PFSK-1 (cell line): Measurements from ENCODE around the gene EPHA6.

Experiments
- FOXP2 ChIP-seq: optimal IDR thresholded peaks from 2 replicates; pipeline ENCODE3; 2011; ENCODE audit warnings: borderline replicate concordance, control low read depth, inconsistent platforms; ENCODE audit not compliant: insufficient read depth; ENCODE audit errors: extremely low read length, extremely low read depth
- POLR2AphosphoS5 ChIP-seq: IDR thresholded peaks from 2 replicates; pipeline ENCODE4 v1.6.1; 2012; ENCODE audit warnings: low read depth, mild to moderate bottlenecking, control low read depth, low read length, moderate library complexity
- REST ChIP-seq, 2 experiments: IDR thresholded peaks; 2 replicates each; pipeline versions ENCODE4 v1.6.1 to v1.8.0; 2011 to 2012; ENCODE audit warnings: low read depth in 2 of 2, low read length in 2 of 2, control low read depth in 1 of 2, inconsistent platforms in 1 of 2, mild to moderate bottlenecking in 1 of 2, moderate library complexity in 1 of 2; ENCODE audit not compliant: insufficient read depth in 1 of 2
- SIN3A ChIP-seq: IDR thresholded peaks from 2 replicates; pipeline ENCODE4 v1.6.1; 2012; ENCODE audit warnings: mild to moderate bottlenecking, low read length, moderate library complexity, borderline replicate concordance; ENCODE audit not compliant: insufficient read depth
- TAF1 ChIP-seq: IDR thresholded peaks from 2 replicates; pipeline ENCODE4 v1.6.1; 2012; ENCODE audit warnings: low read length, control low read depth, borderline replicate concordance; ENCODE audit not compliant: insufficient read depth

- TF ChIP-seq POLR2AphosphoS5 (no peak), TAF1 (no peak), SIN3A (no peak), FOXP2 (no peak), REST (IDR thresholded peaks at IDR 0.05; ENCODE audit: insufficient read depth in 1 of 2, low read depth in 2 of 2, low read length in 2 of 2) (no peak)
Observed at GRCh38 chr3:96970211-96970610, 155.8 kb downstream of the EPHA6 start.
